GM12864 (cell line): ENCODE measurements around the gene MAST4.

ENCODE experiments used
- DNase-seq: peaks from one replicate; pipeline ENCODE4 v3.0.0-alpha.2; 2011; ENCODE audit warnings: low read depth
- H3K4me3 ChIP-seq: 2 replicates; pipeline ENCODE4 v1.5.1; 2011; ENCODE audit warnings: mild to moderate bottlenecking, low read depth, low read length, control low read depth
- TF ChIP-seq, protein P1 (sequence below): IDR thresholded peaks from 2 replicates; pipeline ENCODE4 v1.5.1; 2011; ENCODE audit warnings: low read depth, mild to moderate bottlenecking, moderate library complexity, low read length, control low read depth, inconsistent platforms; ENCODE audit errors: missing control alignments

Gene MAST4

DNA sequence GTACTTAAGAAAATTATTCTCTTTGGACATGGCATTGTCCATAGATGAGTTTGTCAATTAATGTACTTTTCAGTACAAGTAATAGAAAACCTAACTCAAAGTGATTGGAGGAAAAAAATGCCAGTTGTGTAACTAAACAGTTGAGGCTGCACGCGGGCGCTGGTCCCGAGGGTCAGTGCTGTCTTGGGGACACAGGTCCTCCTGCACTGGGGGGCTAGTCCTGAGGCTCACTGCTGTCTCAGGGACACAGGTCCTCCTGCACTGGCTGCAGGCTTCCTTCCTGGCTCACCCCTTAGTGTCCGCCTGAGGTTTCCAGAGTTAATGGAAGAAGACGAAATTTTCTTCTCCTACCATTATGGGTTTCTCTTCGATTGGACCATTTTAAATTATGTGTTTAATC lies 319.3 kb downstream of the MAST4 start:
- TF ChIP-seq, protein P1, sequence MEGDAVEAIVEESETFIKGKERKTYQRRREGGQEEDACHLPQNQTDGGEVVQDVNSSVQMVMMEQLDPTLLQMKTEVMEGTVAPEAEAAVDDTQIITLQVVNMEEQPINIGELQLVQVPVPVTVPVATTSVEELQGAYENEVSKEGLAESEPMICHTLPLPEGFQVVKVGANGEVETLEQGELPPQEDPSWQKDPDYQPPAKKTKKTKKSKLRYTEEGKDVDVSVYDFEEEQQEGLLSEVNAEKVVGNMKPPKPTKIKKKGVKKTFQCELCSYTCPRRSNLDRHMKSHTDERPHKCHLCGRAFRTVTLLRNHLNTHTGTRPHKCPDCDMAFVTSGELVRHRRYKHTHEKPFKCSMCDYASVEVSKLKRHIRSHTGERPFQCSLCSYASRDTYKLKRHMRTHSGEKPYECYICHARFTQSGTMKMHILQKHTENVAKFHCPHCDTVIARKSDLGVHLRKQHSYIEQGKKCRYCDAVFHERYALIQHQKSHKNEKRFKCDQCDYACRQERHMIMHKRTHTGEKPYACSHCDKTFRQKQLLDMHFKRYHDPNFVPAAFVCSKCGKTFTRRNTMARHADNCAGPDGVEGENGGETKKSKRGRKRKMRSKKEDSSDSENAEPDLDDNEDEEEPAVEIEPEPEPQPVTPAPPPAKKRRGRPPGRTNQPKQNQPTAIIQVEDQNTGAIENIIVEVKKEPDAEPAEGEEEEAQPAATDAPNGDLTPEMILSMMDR, result no peak
- DNase-seq, result no peak
- H3K4me3 ChIP-seq, result no peak overlapping the region

DNA sequence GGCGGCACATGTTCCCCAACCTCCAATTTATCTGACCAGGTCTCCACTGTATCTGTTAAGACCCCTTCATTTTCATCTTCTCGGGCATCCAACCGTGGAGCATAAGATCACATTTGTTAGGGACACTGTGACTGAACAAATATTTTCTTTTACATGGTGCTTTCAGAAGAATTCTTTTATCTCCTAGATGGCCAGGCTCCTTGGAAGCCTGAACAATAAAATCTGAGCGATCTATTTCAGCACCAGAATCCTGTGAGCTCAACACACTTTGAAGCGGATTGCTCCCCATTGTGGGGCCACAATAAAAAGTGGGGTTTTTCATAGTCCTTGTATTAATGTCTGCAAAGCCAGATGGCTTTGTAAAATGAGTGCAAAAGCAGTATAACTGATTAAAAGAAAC lies 326.7 kb downstream of the MAST4 start:
- TF ChIP-seq, protein P1, result no peak
- no peak overlapping the region for H3K4me3 ChIP-seq
- no peak for DNase-seq

DNA sequence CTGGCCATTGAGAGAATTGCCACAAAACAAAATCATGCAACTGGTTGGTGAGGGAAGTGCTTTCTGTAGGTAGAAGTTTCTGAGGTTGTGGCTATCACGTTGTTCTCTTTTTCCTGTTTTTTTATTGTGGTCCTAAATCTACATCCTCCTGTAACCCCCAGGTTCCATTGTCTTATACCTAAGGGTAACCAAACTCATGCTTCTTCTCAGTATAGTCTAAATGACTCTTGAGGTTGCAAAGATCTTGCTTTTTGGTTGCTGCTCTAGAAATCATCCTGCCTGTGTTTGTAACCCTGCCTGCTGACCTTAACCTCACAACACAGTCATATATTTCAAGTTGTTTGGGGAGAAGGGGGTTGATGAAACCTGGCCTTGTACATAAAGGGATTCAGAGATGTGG lies 327.3 kb downstream of the MAST4 start:
- H3K4me3 ChIP-seq, result no peak overlapping the region
- no peak for DNase-seq

DNA sequence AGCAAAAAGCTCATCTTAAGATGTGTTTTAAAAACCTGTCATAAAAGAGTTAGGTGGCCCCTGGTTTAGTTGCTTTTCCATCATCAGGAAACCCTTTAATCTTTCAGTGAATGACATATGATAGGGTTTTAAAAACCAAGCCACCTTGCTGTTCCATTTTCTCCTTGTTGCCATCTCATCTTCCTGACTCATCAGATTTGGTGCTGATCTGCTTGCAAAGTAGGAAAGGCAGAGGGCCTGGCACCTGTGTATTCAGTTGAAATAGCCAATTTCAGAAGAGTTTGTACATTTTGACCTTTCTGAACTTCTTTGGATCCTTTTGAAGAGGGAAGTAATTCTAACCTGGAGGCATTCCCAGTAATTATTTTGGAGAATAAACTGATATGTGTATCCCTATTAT lies 327.7 kb downstream of the MAST4 start:
- DNase-seq, result no peak
- TF ChIP-seq, protein P1, result no peak
- H3K4me3 ChIP-seq, result no peak overlapping the region

More for the DNA sequence above, 327.3 kb downstream of the MAST4 start:
- TF ChIP-seq, protein P1, result no peak

DNA sequence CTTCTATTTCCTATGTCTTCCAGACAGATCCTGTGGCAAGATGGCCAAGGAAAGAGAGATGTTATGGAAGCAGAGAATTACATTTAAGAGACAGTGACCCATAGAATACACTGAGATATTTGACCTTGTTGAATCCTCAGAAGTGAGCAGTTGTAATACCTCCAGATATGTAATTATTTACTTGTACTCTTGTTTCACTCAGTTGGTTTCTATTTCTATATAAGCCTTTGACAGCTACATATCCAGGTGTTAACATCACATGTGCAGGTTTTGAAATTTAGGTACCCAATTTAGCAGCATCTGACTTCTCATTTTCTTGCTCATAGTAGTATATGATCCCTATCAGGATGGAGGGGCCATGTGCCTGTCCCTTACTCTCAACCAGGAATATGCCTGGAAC lies 330.9 kb downstream of the MAST4 start:
- TF ChIP-seq, protein P1, result no peak
- DNase-seq, result no peak
- H3K4me3 ChIP-seq, result no peak overlapping the region

DNA sequence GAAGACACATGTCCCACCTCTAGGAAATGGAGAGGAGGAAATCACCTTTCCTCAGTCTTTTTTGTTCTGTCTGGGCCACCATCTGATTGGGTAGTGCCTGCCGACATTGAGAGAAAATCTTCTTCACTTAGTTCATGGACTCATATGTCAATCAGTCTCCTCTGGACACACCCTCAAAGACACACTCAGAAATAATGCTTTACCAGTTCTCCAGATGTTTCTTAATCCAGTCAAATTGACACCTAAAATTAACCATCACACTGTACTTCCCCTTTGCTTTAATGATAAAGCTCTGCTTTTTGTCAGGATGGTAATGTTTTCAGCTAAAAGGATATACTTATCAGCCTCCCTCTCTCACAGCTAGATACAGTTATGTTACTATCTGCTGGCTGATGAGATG lies 333.1 kb downstream of the MAST4 start:
- DNase-seq, result no peak
- TF ChIP-seq, protein P1, result no peak
- H3K4me3 ChIP-seq, result no peak overlapping the region

DNA sequence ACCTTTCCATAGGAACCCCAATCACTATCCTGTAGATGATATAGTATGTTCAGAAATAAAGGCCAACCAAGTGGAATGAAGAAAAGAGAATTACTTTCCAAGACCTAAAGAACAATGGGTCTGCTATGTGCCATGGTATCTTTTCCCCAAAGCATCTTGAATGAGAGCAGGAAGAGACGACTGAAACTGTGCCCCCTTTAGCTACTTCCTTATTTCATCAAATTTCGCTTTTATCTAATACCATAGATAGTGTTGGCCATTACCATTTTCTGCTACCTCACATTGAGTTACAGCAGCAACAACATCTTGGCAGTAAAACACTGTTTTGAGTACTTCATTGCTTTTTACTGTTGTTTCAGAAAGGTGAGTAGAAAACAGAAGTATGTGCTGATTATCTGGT lies 333.8 kb downstream of the MAST4 start:
- DNase-seq, result no peak
- TF ChIP-seq, protein P1, result no peak
- no peak overlapping the region for H3K4me3 ChIP-seq
